Measurements from ENCODE around the gene MAML2. TPM values are rescaled to one million over a fixed set of nuclear protein-coding genes. Genes with fewer than 3 reads are reported as not detected.
A peak's percentile ranks its signal among the peaks of the same experiment; 100 is the strongest.

The MAML2 gene
- total and polyA plus RNA-seq, 2 experiments from 2014 or later: 2.0 to 7.1 TPM

GRCh38 chr11:96187822-96188221 is 155.2 kb downstream of the MAML2 start:
- Mint-ChIP-seq H3K27ac (no peak overlapping the region), H3K4me3 (no peak overlapping the region), H3K4me1 (peaks cover 33% of the 10 kb centered on the region), H3K36me3 (ENCODE audit: low read depth) (no peaks in the 10 kb centered on the region), H3K9me3 (no peaks in the 10 kb centered on the region), H3K27me3 (ENCODE audit: insufficient read depth, low read depth, poor library complexity) (peaks cover 2% of the 10 kb centered on the region)
- H3K27me3 ChIP-seq (ENCODE audit: insufficient read depth): no peaks in the 10 kb centered on the region
- TF ChIP-seq ZNF462 (CRISPR knock-in tag; IDR thresholded peaks at IDR 0.05): no peak
- TF ChIP-seq JUNB (IDR thresholded peaks at IDR 0.05; ENCODE audit: unreplicated experiment): no peak
- no peak for TF ChIP-seq CTCF (conservative IDR thresholded peaks at IDR 0.05; ENCODE audit: low read depth in 2 of 2)
- no peak for TF ChIP-seq ZNF114 (CRISPR knock-in tag; IDR thresholded peaks at IDR 0.05)
- TF ChIP-seq ETS1 (IDR thresholded peaks at IDR 0.05): no peak
- TF ChIP-seq REST (IDR thresholded peaks at IDR 0.05; ENCODE audit: unreplicated experiment): no peak
- TF ChIP-seq NANOG (IDR thresholded peaks at IDR 0.05; ENCODE audit: borderline replicate concordance): no peak
- TF ChIP-seq ZNF331 (CRISPR knock-in tag; IDR thresholded peaks at IDR 0.05; ENCODE audit: low read depth): no peak
- no peak for TF ChIP-seq CREB1 (CRISPR knock-in tag; IDR thresholded peaks at IDR 0.05; ENCODE audit: low read depth)
- no peak for TF ChIP-seq STAT1 (IDR thresholded peaks at IDR 0.05; ENCODE audit: unreplicated experiment)
- no peak for TF ChIP-seq EZH2phosphoT487 (IDR thresholded peaks at IDR 0.05; ENCODE audit: unreplicated experiment)
- TF ChIP-seq POLR2AphosphoS5 (IDR thresholded peaks at IDR 0.05; ENCODE audit: low read depth): no peak
- no peak for TF ChIP-seq EZH2 (IDR thresholded peaks at IDR 0.05; ENCODE audit: low read depth, unreplicated experiment)
- H3K9me2 ChIP-seq (ENCODE audit: insufficient read depth): no peaks in the 10 kb centered on the region
- H3K4me2 ChIP-seq: 0 out of 2 replicates have a peak overlapping the region, but pooled peaks have one; percentile 19
- H3K79me2 ChIP-seq (replicated peaks; ENCODE audit: insufficient read depth): no peaks in the 10 kb centered on the region
- no peaks in the 10 kb centered on the region for H3F3A ChIP-seq (replicated peaks; ENCODE audit: low read depth)
- H4K20me1 ChIP-seq (replicated peaks; ENCODE audit: insufficient read depth): no peaks in the 10 kb centered on the region
- H3K4me1 ChIP-seq (ENCODE audit: insufficient read depth): peaks cover 39% of the 10 kb centered on the region
- DNase-seq (ENCODE audit: low spot score) (no peak), ATAC-seq (no peak)
- no peaks in the 10 kb centered on the region for H3K36me3 ChIP-seq (ENCODE audit: insufficient read depth)
- no peak overlapping the region for H2AFZ ChIP-seq
- H3K4me3 ChIP-seq: no peak overlapping the region
- H3K27ac ChIP-seq (ENCODE audit: low read depth): peak overlapping the region; percentile 26; the same call in 1 of the 2 replicates

Data from GM23338 (cell line).